ENCODE measurements around the gene SLC13A4.

DNA sequence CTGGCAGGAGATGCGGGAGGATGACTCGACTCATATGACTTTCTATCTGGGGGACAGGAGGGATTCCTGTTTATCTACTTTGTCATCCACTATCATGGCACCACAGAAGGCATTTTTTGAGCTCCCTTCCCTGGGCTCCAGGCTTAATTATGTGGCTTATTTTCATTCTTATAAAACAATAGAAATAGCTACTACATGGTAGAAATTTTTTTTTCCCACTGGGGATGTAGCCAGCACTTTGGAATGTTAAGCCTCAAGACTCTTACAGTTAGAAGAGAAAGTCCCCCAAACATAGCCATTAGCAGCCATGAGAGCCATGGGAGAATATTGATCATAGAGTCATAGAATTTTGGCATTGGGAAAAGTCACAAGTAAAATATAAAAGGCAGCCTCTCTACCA is 35.3 kb upstream of the SLC13A4 start:
- TF ChIP-seq, protein P1, sequence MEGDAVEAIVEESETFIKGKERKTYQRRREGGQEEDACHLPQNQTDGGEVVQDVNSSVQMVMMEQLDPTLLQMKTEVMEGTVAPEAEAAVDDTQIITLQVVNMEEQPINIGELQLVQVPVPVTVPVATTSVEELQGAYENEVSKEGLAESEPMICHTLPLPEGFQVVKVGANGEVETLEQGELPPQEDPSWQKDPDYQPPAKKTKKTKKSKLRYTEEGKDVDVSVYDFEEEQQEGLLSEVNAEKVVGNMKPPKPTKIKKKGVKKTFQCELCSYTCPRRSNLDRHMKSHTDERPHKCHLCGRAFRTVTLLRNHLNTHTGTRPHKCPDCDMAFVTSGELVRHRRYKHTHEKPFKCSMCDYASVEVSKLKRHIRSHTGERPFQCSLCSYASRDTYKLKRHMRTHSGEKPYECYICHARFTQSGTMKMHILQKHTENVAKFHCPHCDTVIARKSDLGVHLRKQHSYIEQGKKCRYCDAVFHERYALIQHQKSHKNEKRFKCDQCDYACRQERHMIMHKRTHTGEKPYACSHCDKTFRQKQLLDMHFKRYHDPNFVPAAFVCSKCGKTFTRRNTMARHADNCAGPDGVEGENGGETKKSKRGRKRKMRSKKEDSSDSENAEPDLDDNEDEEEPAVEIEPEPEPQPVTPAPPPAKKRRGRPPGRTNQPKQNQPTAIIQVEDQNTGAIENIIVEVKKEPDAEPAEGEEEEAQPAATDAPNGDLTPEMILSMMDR (IDR thresholded peaks at IDR 0.05; ENCODE audit: low read depth, low read length) = no peak
- TF ChIP-seq EZH2phosphoT487 (IDR thresholded peaks at IDR 0.05; ENCODE audit: low read depth) = no peak

Measured in OCI-LY3 (cell line).